Measurements from ENCODE around the gene MGAT5B. TPM values are rescaled to one million over a fixed set of nuclear protein-coding genes. Genes with fewer than 3 reads are reported as not detected.

The MGAT5B gene
- total and polyA plus RNA-seq, 2 experiments from 2014 or later: 1.6 to 10.0 TPM

GRCh38 chr17:76966016-76966415 is 97.8 kb downstream of the MGAT5B start (continued):
- no peak for TF ChIP-seq EZH2 (IDR thresholded peaks at IDR 0.05; ENCODE audit: low read depth, unreplicated experiment)
- no peak for TF ChIP-seq CTCF (conservative IDR thresholded peaks at IDR 0.05; ENCODE audit: low read depth in 2 of 2)
- TF ChIP-seq STAT1 (IDR thresholded peaks at IDR 0.05; ENCODE audit: unreplicated experiment): no peak
- no peak for TF ChIP-seq NANOG (IDR thresholded peaks at IDR 0.05; ENCODE audit: borderline replicate concordance)
- no peak for TF ChIP-seq REST (IDR thresholded peaks at IDR 0.05; ENCODE audit: unreplicated experiment)
- TF ChIP-seq ETS1 (IDR thresholded peaks at IDR 0.05): no peak

GRCh38 chr17:76966486-76967181 is 98.4 kb downstream of the MGAT5B start:
- TF ChIP-seq JUNB (IDR thresholded peaks at IDR 0.05; ENCODE audit: unreplicated experiment) (no peak), ZNF331 (CRISPR knock-in tag; IDR thresholded peaks at IDR 0.05; ENCODE audit: low read depth) (no peak), STAT1 (IDR thresholded peaks at IDR 0.05; ENCODE audit: unreplicated experiment) (no peak)
- H4K20me1 ChIP-seq (replicated peaks; ENCODE audit: insufficient read depth): no peaks in the 10 kb centered on the region
- DNase-seq (ENCODE audit: low spot score) (no peak), ATAC-seq (no peak)
- peak overlapping the region; percentile 26; the same call in 1 of the 2 replicates for H3K4me2 ChIP-seq
- no peak overlapping the region for H3K4me3 ChIP-seq
- H3K27ac ChIP-seq (ENCODE audit: low read depth): no peak overlapping the region
- peaks cover 18% of the 10 kb centered on the region for H3K27me3 Mint-ChIP-seq (ENCODE audit: insufficient read depth, low read depth, poor library complexity)
- H3K9me2 ChIP-seq (ENCODE audit: insufficient read depth): peaks cover 3% of the 10 kb centered on the region; the same call in 1 of the 2 replicates
- peaks cover 26% of the 10 kb centered on the region; the same call in 1 of the 2 replicates for H3K4me1 ChIP-seq (ENCODE audit: insufficient read depth)
- no peaks in the 10 kb centered on the region for H3K27me3 ChIP-seq (ENCODE audit: insufficient read depth)
- no peak overlapping the region for H3K27ac Mint-ChIP-seq
- peaks cover 9% of the 10 kb centered on the region for H3F3A ChIP-seq (replicated peaks; ENCODE audit: low read depth)
- peaks cover 31% of the 10 kb centered on the region for H3K4me1 Mint-ChIP-seq
- no peaks in the 10 kb centered on the region for H3K9me3 Mint-ChIP-seq
- no peaks in the 10 kb centered on the region; the same call in 1 of the 2 replicates for H3K79me2 ChIP-seq (replicated peaks; ENCODE audit: insufficient read depth)
- H3K36me3 ChIP-seq (ENCODE audit: insufficient read depth): no peaks in the 10 kb centered on the region
- no peak overlapping the region for H2AFZ ChIP-seq
- peaks cover 9% of the 10 kb centered on the region; the same call in 2 of the 3 replicates for H3K36me3 Mint-ChIP-seq (ENCODE audit: low read depth)
- no peak overlapping the region; the same call in 2 of the 3 replicates for H3K4me3 Mint-ChIP-seq
